Measurements from ENCODE around the gene CCNYL1.

CCNYL1 gene

GRCh38 chr2:207725873-207726578 lies 14.6 kb downstream of the CCNYL1 start:
- H3K36me3 Mint-ChIP-seq (ENCODE audit: low read depth): peaks cover 25% of the 10 kb centered on the region
- H3K27ac Mint-ChIP-seq: peak overlapping the region in 1 of 3 experiments; percentile 38
- H3K27me3 Mint-ChIP-seq (ENCODE audit: low read depth): no peaks in the 10 kb centered on the region
- TF ChIP-seq CTCF (IDR thresholded peaks at IDR 0.05; ENCODE audit: unreplicated experiment in 3 of 3): no peak
- no peaks in the 10 kb centered on the region for H3K9me3 Mint-ChIP-seq
- H3K4me3 Mint-ChIP-seq: no peak overlapping the region
- H3K4me1 Mint-ChIP-seq: peaks cover 7% of the 10 kb centered on the region

GRCh38 chr2:207727261-207727660 lies 15.8 kb downstream of the CCNYL1 start:
- H3K36me3 Mint-ChIP-seq (ENCODE audit: low read depth): peaks cover 25% of the 10 kb centered on the region
- peaks cover 7% of the 10 kb centered on the region for H3K4me1 Mint-ChIP-seq
- TF ChIP-seq CTCF (IDR thresholded peaks at IDR 0.05; ENCODE audit: unreplicated experiment in 3 of 3): no peak
- H3K9me3 Mint-ChIP-seq: no peaks in the 10 kb centered on the region
- no peak overlapping the region for H3K4me3 Mint-ChIP-seq
- no peaks in the 10 kb centered on the region for H3K27me3 Mint-ChIP-seq (ENCODE audit: low read depth)
- peak overlapping the region in 1 of 3 experiments; percentile 8 for H3K27ac Mint-ChIP-seq

- no peaks in the 10 kb centered on the region for H3K27me3 Mint-ChIP-seq (ENCODE audit: low read depth)
- no peak for TF ChIP-seq CTCF (IDR thresholded peaks at IDR 0.05; ENCODE audit: unreplicated experiment in 3 of 3)
- H3K27ac Mint-ChIP-seq: no peak overlapping the region
- H3K4me3 Mint-ChIP-seq: no peak overlapping the region
- H3K9me3 Mint-ChIP-seq: no peaks in the 10 kb centered on the region
- H3K36me3 Mint-ChIP-seq (ENCODE audit: low read depth): peaks cover 28% of the 10 kb centered on the region
- peaks cover 7% of the 10 kb centered on the region for H3K4me1 Mint-ChIP-seq
These were observed 18.1 kb downstream of the CCNYL1 start for GRCh38 chr2:207729465-207729998.

GRCh38 chr2:207731138-207731537 lies 19.7 kb downstream of the CCNYL1 start:
- no peak for TF ChIP-seq CTCF (IDR thresholded peaks at IDR 0.05; ENCODE audit: unreplicated experiment in 3 of 3)
- peaks cover 7% of the 10 kb centered on the region for H3K4me1 Mint-ChIP-seq
- H3K4me3 Mint-ChIP-seq: no peak overlapping the region
- peaks cover 31% of the 10 kb centered on the region for H3K36me3 Mint-ChIP-seq (ENCODE audit: low read depth)
- H3K9me3 Mint-ChIP-seq: no peaks in the 10 kb centered on the region
- no peak overlapping the region for H3K27ac Mint-ChIP-seq
- no peaks in the 10 kb centered on the region for H3K27me3 Mint-ChIP-seq (ENCODE audit: low read depth)

GRCh38 chr2:207733597-207734240 lies 22.3 kb downstream of the CCNYL1 start:
- Mint-ChIP-seq H3K27me3 (ENCODE audit: low read depth) (no peaks in the 10 kb centered on the region), H3K4me1 (no peaks in the 10 kb centered on the region), H3K4me3 (no peak overlapping the region), H3K36me3 (ENCODE audit: low read depth) (peaks cover 20% of the 10 kb centered on the region), H3K27ac (peak overlapping the region in 1 of 3 experiments; percentile 68), H3K9me3 (no peaks in the 10 kb centered on the region)
- TF ChIP-seq CTCF (IDR thresholded peaks at IDR 0.05; ENCODE audit: unreplicated experiment in 3 of 3): no peak
